H9 (cell line): ENCODE data around the gene RHBDL2. TPM values are rescaled to one million over a fixed set of nuclear protein-coding genes. Genes with fewer than 3 reads are reported as not detected.
A peak's percentile ranks its signal among the peaks of the same experiment; 100 is the strongest.

ENCODE experiments used
- DNase-seq: peaks from one replicate; pipeline ENCODE4 v3.0.0-alpha.2; 2017
- H2AFZ ChIP-seq: one replicate; pipeline ENCODE4 v1.6.1; 2013; ENCODE audit warnings: mild to moderate bottlenecking, low read length, control low read depth, moderate library complexity
- H2AK5ac ChIP-seq: 2 replicates; pipeline ENCODE4 v1.6.1; 2013; ENCODE audit warnings: low read length, control low read depth, mixed read lengths; ENCODE audit not compliant: insufficient read length
- H2BK120ac ChIP-seq: one replicate; pipeline ENCODE4 v1.6.1; 2013; ENCODE audit warnings: low read depth, mild to moderate bottlenecking, low read length, control low read depth, inconsistent platforms; ENCODE audit not compliant: poor library complexity, severe bottlenecking
- H2BK12ac ChIP-seq: 2 replicates; pipeline ENCODE4 v1.6.1; 2013; ENCODE audit warnings: low read length, control low read depth, mixed read lengths, low read depth; ENCODE audit not compliant: insufficient read length
- H2BK15ac ChIP-seq: 2 replicates; pipeline ENCODE4 v1.6.1; 2013; ENCODE audit warnings: low read depth, low read length, control low read depth
- H2BK20ac ChIP-seq: one replicate; pipeline ENCODE4 v1.6.1; 2013; ENCODE audit warnings: low read depth, mild to moderate bottlenecking, low read length, control low read depth, inconsistent platforms; ENCODE audit not compliant: poor library complexity, severe bottlenecking
- H2BK5ac ChIP-seq: 2 replicates; pipeline ENCODE4 v1.6.1; 2013; ENCODE audit warnings: low read length, control low read depth, mixed read lengths; ENCODE audit not compliant: insufficient read length
- H3K14ac ChIP-seq: 2 replicates; pipeline ENCODE4 v1.6.1; 2013; ENCODE audit warnings: low read length, control low read depth; ENCODE audit not compliant: insufficient read depth
- H3K18ac ChIP-seq: 2 replicates; pipeline ENCODE4 v1.6.1; 2013; ENCODE audit warnings: low read depth, mild to moderate bottlenecking, mixed read lengths, low read length, control low read depth; ENCODE audit not compliant: insufficient read length
- H3K23ac ChIP-seq: 2 replicates; pipeline ENCODE4 v1.6.1; 2013; ENCODE audit warnings: low read length, control low read depth, mixed read lengths, low read depth; ENCODE audit not compliant: insufficient read length
- H3K23me2 ChIP-seq: 2 replicates; pipeline ENCODE4 v1.6.1; 2013; ENCODE audit warnings: low read depth, mild to moderate bottlenecking, mixed read lengths, low read length, control low read depth; ENCODE audit not compliant: insufficient read length, poor library complexity, severe bottlenecking
- H3K27ac ChIP-seq: 2 replicates; pipeline ENCODE4 v1.5.1; 2013; ENCODE audit warnings: low read length, control low read depth, mixed read lengths, low read depth; ENCODE audit not compliant: insufficient read length
- H3K27me3 ChIP-seq: 2 replicates; pipeline ENCODE4 v1.6.1; 2013; ENCODE audit warnings: low read length, control low read depth, inconsistent platforms; ENCODE audit not compliant: insufficient read depth
- H3K4ac ChIP-seq: 2 replicates; pipeline ENCODE4 v1.6.1; 2013; ENCODE audit warnings: low read depth, mild to moderate bottlenecking, control low read depth, inconsistent platforms, low read length, moderate library complexity
- H3K4me1 ChIP-seq: 2 replicates; pipeline ENCODE4 v1.6.1; 2013; ENCODE audit warnings: low read length, control low read depth, inconsistent platforms; ENCODE audit not compliant: insufficient read depth
- H3K4me2 ChIP-seq: 2 replicates; pipeline ENCODE4 v1.6.1; 2013; ENCODE audit warnings: low read length, control low read depth, mixed read lengths; ENCODE audit not compliant: insufficient read length, insufficient read depth
- H3K56ac ChIP-seq: 2 replicates; pipeline ENCODE4 v1.6.1; 2013; ENCODE audit warnings: low read depth, mild to moderate bottlenecking, mixed read lengths, low read length, control low read depth; ENCODE audit not compliant: insufficient read length
- H3K79me1 ChIP-seq: 2 replicates; pipeline ENCODE4 v1.6.1; 2013; ENCODE audit warnings: low read depth, mild to moderate bottlenecking, moderate library complexity, low read length, control low read depth, inconsistent platforms; ENCODE audit not compliant: insufficient read depth, poor library complexity, severe bottlenecking
- H3K79me2 ChIP-seq: 2 replicates; pipeline ENCODE4 v1.6.1; 2013; ENCODE audit warnings: low read length, control low read depth, inconsistent platforms; ENCODE audit not compliant: insufficient read depth
- H3K9ac ChIP-seq: 2 replicates; pipeline ENCODE4 v1.6.1; 2013; ENCODE audit warnings: low read length, control low read depth, mixed read lengths; ENCODE audit not compliant: insufficient read length; ENCODE audit errors: extremely low read depth
- H3K9me3 ChIP-seq: one replicate; pipeline ENCODE4 v1.6.1; 2013; ENCODE audit warnings: low read depth, low read length, inconsistent platforms; ENCODE audit not compliant: control insufficient read depth
- H3T11ph ChIP-seq: one replicate; pipeline ENCODE4 v1.6.1; 2013; ENCODE audit warnings: mild to moderate bottlenecking, low read length, control low read depth, inconsistent platforms
- H4K20me1 ChIP-seq: one replicate; pipeline ENCODE4 v1.6.1; 2013; ENCODE audit not compliant: control insufficient read depth, insufficient read length, insufficient read depth
- H4K5ac ChIP-seq: 2 replicates; pipeline ENCODE4 v1.6.1; 2013; ENCODE audit warnings: low read depth, mild to moderate bottlenecking, mixed read lengths, low read length, control low read depth; ENCODE audit not compliant: insufficient read length
- H4K8ac ChIP-seq: replicated peaks from 2 replicates; pipeline ENCODE4 v1.6.1; 2013; ENCODE audit warnings: low read length, control low read depth, mixed read lengths, low read depth; ENCODE audit not compliant: insufficient read length
- H4K91ac ChIP-seq: 2 replicates; pipeline ENCODE4 v1.6.1; 2013; ENCODE audit warnings: low read depth, mild to moderate bottlenecking, moderate library complexity, mixed read lengths, low read length, control low read depth; ENCODE audit not compliant: insufficient read length
- H3K27ac Mint-ChIP-seq, 3 experiments: 2 replicates in 2 of 3; 3 replicates in 1 of 3; pipeline ENCODE4 v1.8.0; 2020 to 2021; ENCODE audit warnings: mixed read lengths in 3 of 3, mild to moderate bottlenecking in 1 of 3, moderate library complexity in 1 of 3
- H3K27me3 Mint-ChIP-seq: 2 replicates; pipeline ENCODE4 v1.8.0; 2021; ENCODE audit warnings: low read depth, mild to moderate bottlenecking, moderate library complexity, mixed read lengths
- H3K36me3 Mint-ChIP-seq, 3 experiments: 2 replicates in 2 of 3; 3 replicates in 1 of 3; pipeline ENCODE4 v1.8.0; 2020 to 2021; ENCODE audit warnings: low read depth in 3 of 3, mixed read lengths in 3 of 3; ENCODE audit not compliant: insufficient read depth in 1 of 3
- H3K4me1 Mint-ChIP-seq, 2 experiments: 2 replicates each; pipeline ENCODE4 v1.8.0; 2020; ENCODE audit warnings: mixed read lengths in 2 of 2
- H3K4me3 Mint-ChIP-seq, 2 experiments: 2 replicates in 1 of 2; 3 replicates in 1 of 2; pipeline ENCODE4 v1.8.0; 2020 to 2021; ENCODE audit warnings: mild to moderate bottlenecking in 2 of 2, mixed read lengths in 2 of 2, moderate library complexity in 1 of 2
- H3K9me3 Mint-ChIP-seq, 2 experiments: 2 replicates in 1 of 2; 3 replicates in 1 of 2; pipeline ENCODE4 v1.8.0; 2020; ENCODE audit warnings: mild to moderate bottlenecking in 2 of 2, mixed read lengths in 2 of 2, moderate library complexity in 1 of 2
- CTCF ChIP-seq: fragments of 200-600 bp; sonication (generic); conservative IDR thresholded peaks from 3 replicates; pipeline ENCODE4 v1.8.0; 2021; ENCODE audit warnings: antibody characterized with exemption, mild to moderate bottlenecking
- WGBS: extraction: QIAGEN DNeasy Blood & Tissue Kit; methylation state at CpG from one replicate; pipeline ENCODE4 v1.1.7; 2013; ENCODE audit warnings: missing lambda C conversion rate, low lambda C conversion rate, mixed read lengths; ENCODE audit not compliant: insufficient read length; ENCODE audit errors: extremely low coverage; 5-methylcytosine and 5-hydroxymethylcytosine counted together
- total RNA-seq: library from RNA; stranded (reverse); gene quantifications from 2 replicates; pipeline ENCODE4 v1.2.1, GENCODE V29; 2021

RHBDL2 gene
- total RNA-seq, 1 experiment from 2014 or later, result not detected

- Histone ChIP-seq H4K8ac (no peak overlapping the region), H3K23ac (no peak overlapping the region), H3K14ac (no peak overlapping the region; the same call in 1 of the 2 replicates), H2BK120ac (no peak overlapping the region), H3K18ac (no peak overlapping the region), H3K4me2 (no peak overlapping the region), H2BK15ac (no peak overlapping the region), H3K27me3 (no peaks in the 10 kb centered on the region), H3K79me1 (no peaks in the 10 kb centered on the region), H4K91ac (no peak overlapping the region), H3K23me2 (no peaks in the 10 kb centered on the region), H4K20me1 (no peaks in the 10 kb centered on the region), H3K79me2 (no peaks in the 10 kb centered on the region), H2BK5ac (no peak overlapping the region), H3T11ph (no peak overlapping the region), H2BK12ac (no peak overlapping the region), H2BK20ac (no peak overlapping the region), H3K4ac (no peak overlapping the region), H3K9ac (no peak overlapping the region), H3K9me3 (no peaks in the 10 kb centered on the region), H3K4me1 (no peaks in the 10 kb centered on the region), H2AFZ (no peak overlapping the region), H3K56ac (no peak overlapping the region), H2AK5ac (no peak overlapping the region), H3K27ac (no peak overlapping the region), H4K5ac (no peak overlapping the region)
- no peak overlapping the region for H3K27ac Mint-ChIP-seq
- DNase-seq, result no peak
- H3K27me3 Mint-ChIP-seq, result no peaks in the 10 kb centered on the region
- no CpG with 5 or more reads among the region's 3 CpGs for WGBS
- H3K36me3 Mint-ChIP-seq, result no peaks in the 10 kb centered on the region
- no peak overlapping the region; a peak in 1 of 5 replicates for H3K4me3 Mint-ChIP-seq
- peaks cover 8 to 11% of the 10 kb centered on the region in 2 experiments for H3K4me1 Mint-ChIP-seq
- no peaks in the 10 kb centered on the region for H3K9me3 Mint-ChIP-seq
- TF ChIP-seq CTCF, result peak; percentile 57
Observed at GRCh38 chr1:38964140-38964548, 22.5 kb upstream of the RHBDL2 start.
